Spleen (tissue), 7 donors: Measurements from ENCODE around the gene PSMD7.

ENCODE experiments used
- CTCF ChIP-seq, 11 experiments: fragments of 200-600 bp in 7 of 11; fragments of 450-650 bp in 4 of 11; sonication (generic) in 4 of 11; IDR thresholded peaks in 8 of 11; conservative IDR thresholded peaks in 3 of 11; 1 replicate in 7 of 11; 2 replicates in 4 of 11; pipeline versions ENCODE4 v1.4.0 to v1.8.0; 2016 to 2021; ENCODE audit warnings: antibody characterized with exemption in 11 of 11, inconsistent platforms in 4 of 11, mild to moderate bottlenecking in 1 of 11
- POLR2A ChIP-seq, 3 donors: fragments of 450-650 bp; IDR thresholded peaks; one replicate each; pipeline ENCODE4 v1.5.1; 2017; ENCODE audit warnings: antibody characterized with exemption in 3 of 3, mild to moderate bottlenecking in 1 of 3
- POLR2AphosphoS5 ChIP-seq, 3 donors: sonication (generic); formaldehyde crosslinking; IDR thresholded peaks; one replicate each; pipeline ENCODE4 v1.5.1; 2017; ENCODE audit warnings: antibody characterized with exemption in 3 of 3
- donor health status: DM: no; HTN: no; CAD: no; lungs with moderate emphysema.
- donor health status: DM: no; HTN: no; CAD: no.
- donor health status: DM: no; HTN: no; CAD: no.

- no peak for TF ChIP-seq CTCF (IDR thresholded peaks at IDR 0.05 in 8 of 11, conservative IDR thresholded peaks at IDR 0.05 in 3 of 11)
- TF ChIP-seq POLR2A (IDR thresholded peaks at IDR 0.05) = no peak
- TF ChIP-seq POLR2AphosphoS5 (IDR thresholded peaks at IDR 0.05) = no peak
Observed at GRCh38 chr16:74281300-74281699, 15.3 kb upstream of the PSMD7 start.
